Panc1 (cell line): ENCODE data around the gene SLC27A4.

Source experiments
- CTCF ChIP-seq: fragments of 450-650 bp; IDR thresholded peaks from 2 replicates; pipeline ENCODE4 v1.5.1; 2017; ENCODE audit warnings: mild to moderate bottlenecking
- POLR2AphosphoS5 ChIP-seq: IDR thresholded peaks from 2 replicates; pipeline ENCODE4 v1.6.1; 2012; ENCODE audit warnings: mild to moderate bottlenecking, low read depth, low read length, moderate library complexity
- SIN3A ChIP-seq: IDR thresholded peaks from 2 replicates; pipeline ENCODE4 v1.6.1; 2012; ENCODE audit warnings: low read depth, mild to moderate bottlenecking, low read length, moderate library complexity, borderline replicate concordance; ENCODE audit not compliant: insufficient read depth
- TCF7L2 ChIP-seq: IDR thresholded peaks from 2 replicates; pipeline ENCODE4 v1.6.1; 2011; ENCODE audit warnings: mild to moderate bottlenecking, low read depth, low read length, inconsistent platforms
- TF ChIP-seq, protein P1 (sequence below), 2 experiments: IDR thresholded peaks; 2 replicates each; pipeline ENCODE4 v1.6.1; 2011 to 2012; ENCODE audit warnings: low read depth in 2 of 2, control low read depth in 1 of 2, low read length in 1 of 2, mild to moderate bottlenecking in 1 of 2, moderate library complexity in 1 of 2; ENCODE audit not compliant: insufficient read depth in 1 of 2

- no peak for TF ChIP-seq CTCF
- TF ChIP-seq POLR2AphosphoS5: no peak
- TF ChIP-seq, protein P1, sequence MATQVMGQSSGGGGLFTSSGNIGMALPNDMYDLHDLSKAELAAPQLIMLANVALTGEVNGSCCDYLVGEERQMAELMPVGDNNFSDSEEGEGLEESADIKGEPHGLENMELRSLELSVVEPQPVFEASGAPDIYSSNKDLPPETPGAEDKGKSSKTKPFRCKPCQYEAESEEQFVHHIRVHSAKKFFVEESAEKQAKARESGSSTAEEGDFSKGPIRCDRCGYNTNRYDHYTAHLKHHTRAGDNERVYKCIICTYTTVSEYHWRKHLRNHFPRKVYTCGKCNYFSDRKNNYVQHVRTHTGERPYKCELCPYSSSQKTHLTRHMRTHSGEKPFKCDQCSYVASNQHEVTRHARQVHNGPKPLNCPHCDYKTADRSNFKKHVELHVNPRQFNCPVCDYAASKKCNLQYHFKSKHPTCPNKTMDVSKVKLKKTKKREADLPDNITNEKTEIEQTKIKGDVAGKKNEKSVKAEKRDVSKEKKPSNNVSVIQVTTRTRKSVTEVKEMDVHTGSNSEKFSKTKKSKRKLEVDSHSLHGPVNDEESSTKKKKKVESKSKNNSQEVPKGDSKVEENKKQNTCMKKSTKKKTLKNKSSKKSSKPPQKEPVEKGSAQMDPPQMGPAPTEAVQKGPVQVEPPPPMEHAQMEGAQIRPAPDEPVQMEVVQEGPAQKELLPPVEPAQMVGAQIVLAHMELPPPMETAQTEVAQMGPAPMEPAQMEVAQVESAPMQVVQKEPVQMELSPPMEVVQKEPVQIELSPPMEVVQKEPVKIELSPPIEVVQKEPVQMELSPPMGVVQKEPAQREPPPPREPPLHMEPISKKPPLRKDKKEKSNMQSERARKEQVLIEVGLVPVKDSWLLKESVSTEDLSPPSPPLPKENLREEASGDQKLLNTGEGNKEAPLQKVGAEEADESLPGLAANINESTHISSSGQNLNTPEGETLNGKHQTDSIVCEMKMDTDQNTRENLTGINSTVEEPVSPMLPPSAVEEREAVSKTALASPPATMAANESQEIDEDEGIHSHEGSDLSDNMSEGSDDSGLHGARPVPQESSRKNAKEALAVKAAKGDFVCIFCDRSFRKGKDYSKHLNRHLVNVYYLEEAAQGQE (IDR thresholded peaks at IDR 0.05; ENCODE audit: insufficient read depth in 1 of 2, low read depth in 2 of 2, low read length in 1 of 2): no peak
- no peak for TF ChIP-seq SIN3A
- TF ChIP-seq TCF7L2: no peak
Observed at GRCh38 chr9:128399861-128400260, 59.5 kb downstream of the SLC27A4 start.
